HG03342 (cell line): ENCODE measurements around the gene TNFRSF18.
"Not testable (repeated sequence)": the region's sequence is repeated elsewhere in the genome, so short reads cannot be mapped to it uniquely, and the experiment has no call there.

Experiments used
- ATAC-seq: cut with Tn5 transposase; IDR thresholded peaks from one replicate; pipeline ENCODE4 v1.9.1; 2021; ENCODE audit warnings: mild to moderate bottlenecking, moderate library complexity; ENCODE audit not compliant: unreplicated experiment

TNFRSF18 gene

GRCh38 chr1:1179983-1180861, 26.2 kb downstream of the TNFRSF18 start:
- no peak for ATAC-seq

GRCh38 chr1:1179346-1179982, 26.9 kb downstream of the TNFRSF18 start:
- ATAC-seq = no peak

GRCh38 chr1:1178794-1179331, 27.5 kb downstream of the TNFRSF18 start:
- ATAC-seq = no peak

GRCh38 chr1:1177452-1178206, 28.8 kb downstream of the TNFRSF18 start:
- no peak for ATAC-seq

- ATAC-seq = no peak
These were observed 29.5 kb downstream of the TNFRSF18 start for GRCh38 chr1:1176931-1177330.

GRCh38 chr1:1176063-1176761, 30.2 kb downstream of the TNFRSF18 start:
- ATAC-seq = not testable (repeated sequence)

- ATAC-seq = no peak
These were observed 30.9 kb downstream of the TNFRSF18 start for GRCh38 chr1:1175221-1176062.

- no peak for ATAC-seq
These were observed 32.5 kb downstream of the TNFRSF18 start, which contains the start of gene TTLL10 for GRCh38 chr1:1173793-1174415. TTLL10 (plus strand) TSS chr1:1173880; CDS start chr1:1179216, 5,336 bp downstream.

GRCh38 chr1:1173061-1173792, 33.2 kb downstream of the TNFRSF18 start:
- ATAC-seq = no peak

GRCh38 chr1:1171546-1172340, 34.6 kb downstream of the TNFRSF18 start:
- ATAC-seq = no peak

GRCh38 chr1:1171161-1171545, 35.2 kb downstream of the TNFRSF18 start:
- ATAC-seq = no peak

GRCh38 chr1:1170215-1171091, 35.9 kb downstream of the TNFRSF18 start:
- ATAC-seq = no peak

GRCh38 chr1:1169429-1170214, 36.8 kb downstream of the TNFRSF18 start:
- ATAC-seq = no peak

- no peak for ATAC-seq
These were observed 37.7 kb downstream of the TNFRSF18 start for GRCh38 chr1:1168451-1169411.
